GM19025 (cell line): Measurements from ENCODE around the gene OGDHL.
"Not testable (repeated sequence)": the region's sequence is repeated elsewhere in the genome, so short reads cannot be mapped to it uniquely, and the experiment has no call there.

ENCODE experiments used
- ATAC-seq: cut with Tn5 transposase; IDR thresholded peaks from one replicate; pipeline ENCODE4 v1.9.1; 2021; ENCODE audit warnings: mild to moderate bottlenecking, low read depth, moderate library complexity; ENCODE audit not compliant: unreplicated experiment

OGDHL gene

GRCh38 chr10:49741108-49741995, 20.8 kb downstream of the OGDHL start:
- ATAC-seq, result no peak

- ATAC-seq, result no peak
These were observed 21.6 kb downstream of the OGDHL start for GRCh38 chr10:49740346-49741107.

- no peak for ATAC-seq
These were observed 22.7 kb downstream of the OGDHL start for GRCh38 chr10:49739426-49739825.

GRCh38 chr10:49738616-49739360, 23.3 kb downstream of the OGDHL start:
- ATAC-seq, result no peak

- ATAC-seq, result no peak
These were observed 24.5 kb downstream of the OGDHL start for GRCh38 chr10:49737474-49738201.

- no peak for ATAC-seq
These were observed 25.5 kb downstream of the OGDHL start for GRCh38 chr10:49736564-49737113.

- no peak for ATAC-seq
These were observed 26.1 kb downstream of the OGDHL start for GRCh38 chr10:49735848-49736563.

GRCh38 chr10:49735161-49735560, 27.0 kb downstream of the OGDHL start:
- no peak for ATAC-seq

GRCh38 chr10:49734676-49735075, 27.4 kb downstream of the OGDHL start:
- ATAC-seq, result no peak

- ATAC-seq, result no peak
These were observed 28.3 kb downstream of the OGDHL start for GRCh38 chr10:49733866-49734265.

GRCh38 chr10:49726593-49726992, 35.5 kb downstream of the OGDHL start:
- ATAC-seq, result no peak

GRCh38 chr10:49715157-49715556, 47.0 kb downstream of the OGDHL start:
- ATAC-seq, result not testable (repeated sequence)

- ATAC-seq, result no peak
These were observed 48.9 kb downstream of the OGDHL start for GRCh38 chr10:49713266-49713665.

- ATAC-seq, result no peak
These were observed 50.6 kb downstream of the OGDHL start for GRCh38 chr10:49711481-49711880.

- no peak for ATAC-seq
These were observed 51.2 kb downstream of the OGDHL start for GRCh38 chr10:49710966-49711365.

- ATAC-seq, result no peak
These were observed 52.2 kb downstream of the OGDHL start for GRCh38 chr10:49709934-49710333.

- no peak for ATAC-seq
These were observed 54.5 kb downstream of the OGDHL start for GRCh38 chr10:49707585-49707984.

GRCh38 chr10:49700997-49701396, 61.1 kb downstream of the OGDHL start:
- ATAC-seq, result no peak

GRCh38 chr10:49700211-49700610, 61.9 kb downstream of the OGDHL start:
- ATAC-seq, result no peak
